NCI-H1436 treated with DMSO at 0.1 percent for 48 hours (cell line): ENCODE measurements around the gene DGKZ.

Source experiments
- DNase-seq: peaks from one replicate; lab custom pipeline; 2025; lab: John Stamatoyannopoulos, UW

Gene DGKZ

GRCh38 chr11:46392421-46393230, 45.4 kb downstream of the DGKZ start:
- no peak for DNase-seq

DNA sequence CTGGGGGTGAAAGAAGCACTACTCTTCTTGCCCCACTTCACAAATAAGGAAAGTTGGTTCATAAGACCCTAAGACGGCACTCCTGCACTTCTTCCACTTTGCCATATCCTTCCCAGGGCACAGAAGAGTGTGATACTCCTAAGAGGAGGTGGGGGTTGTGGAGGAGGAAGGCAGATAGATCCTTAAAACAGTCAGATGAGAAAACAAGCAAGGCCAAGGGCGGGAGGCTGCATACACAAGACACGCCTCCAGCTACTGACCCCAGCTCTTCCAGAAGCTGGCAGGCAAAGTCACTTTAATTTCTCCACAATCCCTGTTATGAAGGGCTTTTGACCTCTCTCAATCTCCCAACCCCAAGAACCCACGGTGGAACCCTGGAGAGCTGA, 46.0 kb downstream of the DGKZ start:
- no peak for DNase-seq

DNA sequence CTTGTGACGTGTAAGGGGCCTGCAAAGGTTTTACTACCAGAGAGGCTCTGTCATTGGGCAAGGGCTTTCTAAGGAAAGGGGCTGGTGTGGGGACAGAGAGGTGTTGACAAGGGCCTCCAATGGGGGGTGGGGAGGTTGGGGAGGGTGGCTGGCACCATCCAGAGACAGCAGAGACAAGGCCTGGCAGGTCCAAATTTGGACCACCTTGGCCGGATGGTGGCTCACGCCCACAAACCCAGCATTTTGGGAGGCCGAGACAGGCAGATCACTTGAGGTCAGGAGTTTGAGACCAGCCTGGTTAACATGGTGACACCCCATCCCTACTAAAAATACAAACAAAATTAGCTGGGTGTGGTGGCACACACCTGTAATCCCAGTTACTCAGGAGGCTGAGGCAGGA, 46.5 kb downstream of the DGKZ start:
- no peak for DNase-seq

DNA sequence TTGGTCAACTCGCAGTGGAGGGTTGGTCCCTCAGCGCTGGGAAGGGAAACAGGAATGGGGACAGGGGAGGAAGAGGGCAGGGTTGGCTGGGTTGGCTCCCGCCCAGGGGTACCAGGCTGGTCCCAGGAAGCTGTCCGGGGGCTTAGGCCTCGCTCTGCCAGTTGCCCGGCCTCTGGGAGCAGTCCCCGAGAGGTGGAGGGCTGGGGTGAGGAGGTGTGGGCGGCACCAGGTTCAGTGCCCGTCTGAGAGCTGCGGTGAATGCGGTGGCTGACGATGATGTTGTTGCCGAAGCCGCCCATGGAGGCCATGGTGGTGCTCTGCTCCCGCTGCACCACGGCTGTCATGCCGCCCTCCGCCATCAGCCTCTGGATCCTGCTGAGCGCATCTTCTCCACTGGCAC, 50.3 kb downstream of the DGKZ start:
- no peak for DNase-seq

DNA sequence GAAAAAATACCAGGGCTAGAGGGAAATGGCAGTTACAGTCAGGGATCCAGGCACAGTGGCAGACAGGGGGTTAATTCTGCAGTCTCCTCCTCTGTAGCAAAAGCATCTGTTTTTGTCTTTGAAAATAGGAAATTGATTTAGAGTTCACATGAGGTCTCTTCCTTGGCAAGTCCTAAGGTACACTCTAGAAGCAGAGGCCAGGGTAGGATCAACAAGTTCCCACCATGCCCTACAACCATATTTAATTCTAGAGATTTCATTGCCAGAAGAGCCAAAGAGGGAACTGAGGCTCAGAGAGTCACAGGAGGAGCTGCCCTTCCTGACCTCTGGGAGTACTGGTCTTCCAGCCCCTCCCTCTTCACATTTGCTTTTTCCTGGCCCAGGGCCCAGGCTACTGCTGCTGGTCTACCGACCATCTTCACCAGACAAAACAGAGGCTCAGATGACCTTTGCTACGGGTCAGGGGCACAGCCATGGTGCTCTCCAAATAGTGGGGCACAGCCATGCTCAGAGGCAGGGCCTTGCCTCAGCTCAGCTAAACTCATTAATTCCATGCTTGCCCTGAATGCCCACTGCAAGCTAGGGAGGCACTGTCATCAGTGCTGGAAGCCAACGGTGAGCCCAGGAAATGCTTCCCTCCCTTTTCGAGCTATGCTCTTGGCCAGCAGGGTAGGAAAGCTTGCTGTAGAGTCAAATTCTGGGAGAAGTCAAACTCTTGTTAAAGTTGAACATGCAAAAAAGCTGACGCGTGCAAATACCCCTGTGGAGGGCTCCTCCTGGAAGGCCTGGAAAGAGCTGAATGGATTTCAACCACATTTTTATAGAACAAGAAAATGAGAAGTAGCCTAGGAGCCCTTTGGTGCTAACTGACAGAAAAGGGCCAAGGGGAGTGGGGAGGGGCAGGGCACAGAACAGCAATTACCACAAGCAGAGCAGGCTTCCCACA, 56.0 kb downstream of the DGKZ start:
- DNase-seq = no peak

GRCh38 chr11:46404476-46405017, 57.3 kb downstream of the DGKZ start:
- DNase-seq = no peak

- no peak for DNase-seq
Observed at GRCh38 chr11:46407635-46408034, 60.4 kb downstream of the DGKZ start.

- DNase-seq = no peak
Observed at GRCh38 chr11:46408407-46408986, 61.2 kb downstream of the DGKZ start.

DNA sequence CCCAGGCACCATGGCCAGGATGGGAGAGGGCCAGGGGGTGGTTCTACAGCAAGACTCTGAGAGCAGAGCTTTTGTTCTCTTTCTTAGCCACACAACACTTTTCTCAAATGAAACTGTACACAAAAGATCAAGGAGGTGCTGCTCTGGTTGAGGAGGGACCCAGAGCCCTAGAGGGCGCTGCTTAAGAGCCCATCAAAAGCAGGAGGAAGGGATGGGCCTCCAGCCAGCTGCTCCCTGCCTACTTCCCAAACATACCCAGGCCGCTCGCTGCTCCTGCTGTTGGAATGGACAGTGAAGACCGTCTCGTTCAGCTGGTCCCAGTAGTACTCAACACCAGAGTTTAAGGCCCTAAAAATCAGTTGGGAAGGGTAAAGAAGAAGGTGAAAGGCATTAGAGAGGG, 62.8 kb downstream of the DGKZ start:
- no peak for DNase-seq

GRCh38 chr11:46413760-46414465, 66.7 kb downstream of the DGKZ start:
- DNase-seq = peak; percentile 75

DNA sequence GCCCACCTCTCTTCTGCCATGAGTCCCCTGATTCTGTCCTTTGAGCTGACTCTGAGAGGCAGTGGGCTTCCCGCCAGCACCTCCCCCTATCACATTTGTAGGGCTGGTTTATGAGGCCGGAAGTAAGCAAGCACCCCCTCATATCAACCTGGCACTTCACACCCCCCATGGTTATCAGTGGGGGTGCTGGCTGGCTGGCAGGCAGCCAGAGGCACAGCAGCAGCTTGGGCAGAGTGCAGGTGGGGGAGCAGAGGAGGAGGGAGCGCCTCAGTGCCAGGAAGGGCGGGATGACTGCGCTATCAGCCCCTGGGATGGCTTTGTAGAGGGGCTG, 67.2 kb downstream of the DGKZ start:
- peak; percentile 75 for DNase-seq

DNA sequence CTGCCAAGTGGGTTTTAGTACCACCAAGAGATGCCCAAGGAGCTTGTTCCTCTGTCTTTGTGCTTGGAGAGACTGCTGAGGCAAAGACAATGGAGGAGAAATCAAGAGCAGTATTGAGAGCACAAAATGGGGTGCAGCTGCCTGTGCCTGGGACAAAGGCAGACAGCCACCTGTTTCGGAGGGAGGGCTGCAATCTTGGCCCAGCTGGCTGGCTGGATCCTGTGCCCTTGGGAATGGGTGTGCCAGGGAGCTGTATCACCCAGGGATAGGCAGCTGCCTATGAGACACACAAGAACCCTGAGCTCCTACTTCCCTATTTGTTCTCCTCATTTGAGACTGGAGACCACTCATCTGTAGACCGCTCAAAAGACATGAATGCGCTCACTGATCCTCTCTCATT, 67.6 kb downstream of the DGKZ start:
- peak; percentile 34 for DNase-seq

DNA sequence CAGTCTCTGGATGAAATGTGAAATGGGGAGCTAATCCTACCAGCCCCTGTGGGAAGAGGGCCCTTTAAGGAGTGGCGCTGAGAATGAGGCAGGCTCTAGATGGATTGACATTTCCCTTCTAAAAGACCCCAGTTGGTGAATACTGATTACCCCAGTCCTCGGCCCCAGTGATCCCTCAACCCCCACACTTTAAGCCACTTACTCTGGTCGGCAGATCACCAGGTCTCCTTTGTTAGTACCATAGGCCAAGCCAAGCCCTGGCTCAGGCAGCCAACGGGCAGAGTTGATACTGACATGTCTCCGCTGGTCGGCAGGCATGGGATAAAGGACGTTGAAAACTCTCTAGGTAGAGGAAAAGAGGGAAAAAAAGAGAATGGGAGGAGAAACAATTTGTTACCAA, 70.4 kb downstream of the DGKZ start:
- DNase-seq = no peak

DNA sequence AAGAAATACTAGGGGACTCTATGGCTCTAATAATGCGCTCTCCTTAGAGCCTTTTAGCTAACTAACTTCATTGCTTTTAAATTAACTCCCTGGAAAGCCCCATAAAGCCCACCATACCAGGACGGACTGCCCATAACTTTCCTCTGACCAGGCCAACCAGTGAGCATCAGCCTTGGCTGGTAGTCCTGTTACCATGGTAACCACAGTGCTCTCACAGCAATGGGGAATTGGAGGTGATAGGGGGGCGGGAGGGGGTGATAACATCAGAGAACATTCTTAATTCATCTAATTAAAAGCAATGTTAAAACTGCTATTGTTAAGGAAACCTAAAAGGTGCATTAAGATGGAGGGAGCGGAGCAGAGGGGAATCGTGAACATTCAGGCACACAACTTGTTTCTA, 71.5 kb downstream of the DGKZ start:
- DNase-seq = no peak

- DNase-seq = no peak
Observed at GRCh38 chr11:46420513-46420912, 73.2 kb downstream of the DGKZ start.

GRCh38 chr11:46421257-46421880, 74.1 kb downstream of the DGKZ start:
- no peak for DNase-seq

DNA sequence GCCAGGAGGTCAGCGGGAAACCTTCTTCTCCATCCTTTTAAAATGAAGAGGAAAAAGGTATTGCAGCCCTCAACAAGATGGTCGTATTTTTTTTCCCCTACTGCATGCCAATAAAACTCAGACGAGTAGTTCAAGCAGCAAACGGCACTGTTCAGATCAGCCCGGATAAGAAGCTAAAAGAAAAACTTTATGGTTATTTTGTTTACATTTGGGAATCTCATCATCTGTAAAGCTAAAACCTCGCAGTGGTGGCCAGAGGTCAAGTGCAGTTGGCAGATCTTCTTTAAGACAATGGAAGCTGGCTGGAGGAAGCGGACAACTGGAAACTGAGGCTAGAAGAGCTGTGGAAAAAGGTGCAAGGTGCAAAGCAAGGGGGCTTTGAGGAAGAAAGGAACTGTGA, 75.3 kb downstream of the DGKZ start:
- no peak for DNase-seq

- no peak for DNase-seq
Observed at GRCh38 chr11:46426233-46426991, 79.1 kb downstream of the DGKZ start.

DNA sequence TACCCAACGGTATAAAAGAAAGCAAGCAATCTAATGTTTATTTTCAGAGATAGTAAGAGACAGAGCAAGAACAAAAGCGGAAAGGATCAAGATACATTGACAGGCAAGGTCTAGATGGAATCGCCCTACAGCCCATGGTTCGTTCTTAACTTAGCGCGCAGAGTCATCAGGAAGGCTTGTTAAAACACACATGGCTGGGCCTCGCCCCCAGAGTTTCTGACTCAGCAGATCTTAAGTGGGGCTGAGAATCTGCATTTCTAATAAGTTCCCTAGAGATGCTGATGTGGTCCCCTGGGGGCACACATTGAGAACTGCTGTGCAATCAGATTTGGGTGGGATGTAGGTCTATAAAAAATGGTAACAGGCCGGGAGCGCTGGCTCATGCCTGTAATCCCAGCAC, 80.1 kb downstream of the DGKZ start:
- DNase-seq = no peak

- no peak for DNase-seq
Observed at GRCh38 chr11:46429717-46430116, 82.5 kb downstream of the DGKZ start.
